GM19455 (cell line): ENCODE measurements around the gene P2RX3.
"Not testable (repeated sequence)": the region's sequence is repeated elsewhere in the genome, so short reads cannot be mapped to it uniquely, and the experiment has no call there.

Experiments used
- ATAC-seq: cut with Tn5 transposase; IDR thresholded peaks from one replicate; pipeline ENCODE4 v1.9.1; 2021; ENCODE audit not compliant: unreplicated experiment

P2RX3 gene

GRCh38 chr11:57395905-57396623, 57.9 kb downstream of the P2RX3 start:
- ATAC-seq = no peak

GRCh38 chr11:57396744-57397143, 58.6 kb downstream of the P2RX3 start:
- no peak for ATAC-seq

GRCh38 chr11:57397394-57397990, 59.3 kb downstream of the P2RX3 start:
- no peak for ATAC-seq

DNA sequence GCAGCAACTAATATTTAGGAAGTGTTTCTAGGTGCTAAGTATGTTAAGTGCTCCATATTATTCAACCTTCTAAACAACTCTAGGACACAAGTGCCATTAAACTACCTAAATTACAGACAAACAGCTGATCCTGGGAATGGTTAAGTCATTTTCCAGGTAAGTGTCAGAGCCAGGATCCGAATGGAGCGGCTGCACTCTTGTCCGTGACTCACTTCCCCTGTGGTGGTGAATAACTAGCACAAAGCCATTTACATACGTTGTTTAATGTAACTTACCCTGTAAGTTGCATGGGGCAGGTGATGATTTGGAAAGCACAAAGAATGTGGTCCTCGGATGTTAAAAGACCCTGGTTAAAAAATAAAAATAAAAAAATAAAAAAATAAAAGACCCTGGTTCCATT, 61.1 kb downstream of the P2RX3 start:
- no peak for ATAC-seq

- no peak for ATAC-seq
Observed at GRCh38 chr11:57399972-57400578, 61.9 kb downstream of the P2RX3 start.

GRCh38 chr11:57402188-57403002, 64.2 kb downstream of the P2RX3 start:
- no peak for ATAC-seq

DNA sequence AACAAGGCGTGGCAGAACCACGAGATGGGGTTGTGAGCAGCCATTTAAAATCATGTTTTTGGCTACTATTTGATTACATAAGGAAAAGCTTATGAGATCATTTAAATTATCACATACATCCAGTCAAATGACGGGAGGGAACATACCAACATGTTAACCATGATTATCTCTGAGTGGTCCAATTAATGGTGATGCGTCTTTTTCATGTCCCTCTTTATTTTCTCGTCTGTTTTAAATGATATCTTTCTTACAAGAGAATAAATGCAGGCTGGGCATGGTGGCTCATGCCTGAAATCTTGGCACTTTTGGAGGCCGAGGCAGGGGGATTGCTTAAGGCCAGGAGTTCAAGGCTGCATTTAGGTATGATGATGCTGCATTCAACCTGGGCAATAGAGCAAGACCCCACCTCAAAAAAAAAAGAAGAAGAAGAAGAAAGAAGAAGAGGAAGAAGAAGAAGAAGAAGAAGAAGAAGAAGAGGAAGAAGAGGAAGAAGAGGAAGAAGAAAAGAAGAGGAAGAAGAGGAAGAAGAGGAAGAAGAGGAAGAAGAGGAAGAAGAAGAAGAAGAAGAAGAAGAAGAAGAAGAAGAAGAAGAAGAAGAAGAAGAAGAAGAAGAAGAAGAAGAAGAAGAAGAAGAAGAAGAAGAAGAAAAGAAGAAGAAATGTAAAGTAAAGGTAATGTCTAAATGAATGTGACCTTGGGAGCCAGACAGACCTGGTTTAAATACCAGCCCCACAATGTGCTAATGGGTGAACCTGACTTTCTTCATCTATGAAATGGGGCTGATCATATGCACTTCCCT, 65.0 kb downstream of the P2RX3 start:
- ATAC-seq = not testable (repeated sequence)

DNA sequence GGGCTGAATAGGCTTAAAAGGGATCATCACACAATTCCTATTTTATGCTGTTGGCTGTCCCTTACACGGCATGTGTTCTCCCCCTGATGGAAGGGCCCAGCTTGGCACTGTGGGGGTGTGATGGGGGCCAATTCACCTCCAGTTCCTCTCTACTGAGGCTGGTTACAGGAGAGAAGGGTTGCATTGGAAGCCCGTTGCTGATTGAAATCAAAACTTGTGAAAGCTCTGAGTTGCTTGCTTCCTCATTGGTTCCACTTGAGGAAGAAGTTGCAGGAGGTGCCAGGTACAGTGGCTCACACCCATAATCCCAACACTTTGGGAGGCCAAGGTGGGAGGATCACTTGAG, 65.6 kb downstream of the P2RX3 start:
- no peak for ATAC-seq

DNA sequence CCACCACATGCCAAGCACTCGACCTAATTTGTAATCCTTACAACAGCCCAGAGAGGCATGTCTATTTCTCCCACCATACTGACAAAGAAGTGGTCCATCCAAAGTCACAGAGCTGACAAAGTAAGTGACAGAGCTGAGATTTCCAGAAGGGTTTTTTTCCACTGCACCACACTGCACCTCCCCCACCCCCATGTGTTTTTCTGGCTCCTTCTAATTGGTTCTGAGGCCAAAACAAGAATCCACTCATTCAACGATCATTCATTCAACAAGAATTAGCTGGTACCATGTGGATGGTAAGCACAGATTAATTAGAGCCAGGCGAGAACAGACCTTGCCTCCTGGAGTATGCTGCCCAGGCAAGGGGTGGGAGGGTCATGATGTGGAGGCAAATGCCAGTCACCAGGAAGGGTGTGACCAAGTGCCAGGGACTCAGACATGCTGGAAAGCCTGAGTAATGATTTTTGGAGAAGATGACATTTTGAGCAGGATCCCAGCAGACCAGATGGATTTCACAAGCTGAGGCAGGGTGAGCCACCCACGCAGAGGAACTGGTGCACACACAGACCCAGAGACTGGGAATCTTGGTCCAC, 67.2 kb downstream of the P2RX3 start:
- ATAC-seq = no peak

- ATAC-seq = peak; percentile 55
Observed at GRCh38 chr11:57406337-57406904, 68.3 kb downstream of the P2RX3 start.

DNA sequence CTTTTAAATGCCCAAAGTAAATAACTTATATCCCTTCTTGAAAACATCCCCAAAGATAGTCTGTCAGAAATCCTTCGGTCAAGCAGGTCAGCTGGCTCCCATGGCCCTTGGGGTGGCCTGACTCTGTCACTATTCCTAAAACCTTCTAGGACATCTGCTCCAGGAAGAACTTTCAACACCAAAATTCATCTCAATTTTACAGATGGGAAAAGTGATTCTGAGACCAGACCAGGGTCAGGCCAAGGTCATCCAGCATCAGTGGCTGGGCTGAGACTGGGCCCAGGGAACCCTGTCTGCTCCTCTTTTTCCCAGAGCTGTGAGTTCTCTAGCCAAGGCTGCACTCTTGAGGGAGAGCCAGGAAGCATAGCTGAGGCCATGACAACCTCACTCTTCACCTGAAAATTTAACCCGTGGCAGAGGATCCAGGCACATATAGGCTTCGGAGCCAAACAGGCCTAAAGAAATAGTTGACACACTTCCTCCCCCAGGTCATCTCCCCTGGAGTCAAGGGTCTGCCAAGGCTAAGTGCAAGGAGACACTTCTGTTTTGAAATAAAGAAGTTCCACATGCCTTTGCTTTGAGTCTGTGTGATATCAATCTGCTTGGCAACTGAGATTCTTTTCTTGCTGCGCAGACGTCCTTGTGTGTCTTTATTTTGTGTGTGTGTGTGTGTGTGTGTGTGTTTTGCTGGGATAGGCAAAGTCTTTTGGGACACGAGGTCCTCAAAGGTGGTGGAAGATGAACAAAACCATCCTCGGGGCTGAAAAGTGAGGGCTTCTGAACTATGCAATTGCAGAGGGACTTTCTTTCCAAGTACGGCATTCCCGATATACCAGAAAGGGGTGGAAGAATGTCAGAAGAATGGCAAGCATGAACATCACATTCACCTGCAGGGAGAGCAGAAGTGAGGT, 69.1 kb downstream of the P2RX3 start:
- no peak for ATAC-seq

GRCh38 chr11:57407941-57408475, 69.9 kb downstream of the P2RX3 start:
- ATAC-seq = no peak

DNA sequence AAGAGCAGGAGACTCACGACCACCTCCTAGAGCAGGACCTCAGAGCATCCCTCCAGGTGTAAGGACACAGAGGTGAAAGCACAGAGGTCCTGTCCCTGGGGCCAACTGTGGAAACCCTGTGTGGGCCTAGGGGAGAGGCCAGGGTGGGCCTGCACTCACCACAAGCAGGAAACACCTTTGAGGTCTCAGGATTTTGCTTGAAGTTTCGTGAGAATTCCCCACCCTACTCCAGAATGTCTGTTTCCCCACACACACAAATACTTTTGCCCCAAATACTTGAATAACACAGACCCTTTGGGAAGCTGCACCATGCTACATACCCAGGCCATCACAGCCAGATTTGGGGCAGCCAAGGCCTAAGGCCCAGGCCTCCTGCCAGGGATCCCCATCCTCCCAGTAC, 70.6 kb downstream of the P2RX3 start:
- no peak for ATAC-seq

DNA sequence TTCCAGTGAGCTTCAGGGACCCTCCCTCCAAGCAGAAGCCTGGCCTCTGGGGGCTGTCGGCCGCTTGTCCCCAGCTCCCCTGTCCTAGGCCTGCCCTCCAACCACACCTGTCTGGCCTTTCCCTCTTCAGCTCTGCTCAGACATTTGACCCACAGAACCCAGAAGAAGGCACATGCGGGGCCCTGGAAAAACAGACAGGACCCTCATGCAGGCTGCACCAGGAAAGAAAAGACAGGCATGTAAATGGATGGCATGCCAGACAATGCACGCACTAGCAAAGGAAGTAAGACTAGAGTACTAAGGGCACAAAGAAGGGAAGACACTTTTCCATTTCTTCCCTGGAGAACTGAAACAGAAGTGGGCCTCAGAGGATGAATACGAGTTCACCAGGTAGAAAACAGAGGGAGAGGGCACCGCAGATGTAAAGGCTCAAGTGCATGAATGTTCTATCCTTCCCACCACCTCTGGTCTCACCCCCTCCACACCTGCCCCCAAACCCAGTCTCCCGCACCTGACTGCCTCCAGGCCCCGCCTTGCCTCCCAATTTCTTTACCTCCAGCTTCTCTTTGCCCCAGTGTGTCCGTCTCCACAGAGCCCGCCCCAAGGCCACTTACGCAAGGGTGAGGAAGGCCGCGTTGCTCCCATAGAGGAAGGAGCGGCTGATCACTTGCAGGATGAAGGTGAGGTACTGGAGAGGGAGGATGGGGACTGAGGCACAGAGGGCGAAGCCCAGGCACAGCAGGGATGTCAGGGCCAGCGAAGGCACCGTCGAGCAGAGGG, 71.4 kb downstream of the P2RX3 start:
- no peak for ATAC-seq

- no peak for ATAC-seq
Observed at GRCh38 chr11:57410287-57410686, 72.1 kb downstream of the P2RX3 start.

DNA sequence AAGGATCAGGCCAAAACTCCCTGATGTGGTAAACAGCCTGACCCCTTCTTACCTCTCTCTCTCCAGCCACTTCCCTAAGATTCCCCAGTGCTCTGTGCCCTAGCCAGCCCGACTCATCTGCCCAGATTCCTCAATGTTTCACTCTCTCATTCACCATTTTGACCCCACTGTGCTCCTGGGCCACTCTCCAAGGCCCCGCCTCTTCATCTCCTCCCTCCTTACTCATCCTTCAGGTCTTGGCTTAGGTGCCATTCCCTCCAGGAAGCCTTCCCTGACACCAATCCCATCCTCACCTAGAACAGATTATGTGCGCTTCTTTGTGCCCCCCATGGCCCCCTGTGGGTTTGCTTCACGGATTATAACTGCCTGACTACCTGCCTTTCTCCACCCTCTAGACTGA, 75.5 kb downstream of the P2RX3 start:
- ATAC-seq = no peak

DNA sequence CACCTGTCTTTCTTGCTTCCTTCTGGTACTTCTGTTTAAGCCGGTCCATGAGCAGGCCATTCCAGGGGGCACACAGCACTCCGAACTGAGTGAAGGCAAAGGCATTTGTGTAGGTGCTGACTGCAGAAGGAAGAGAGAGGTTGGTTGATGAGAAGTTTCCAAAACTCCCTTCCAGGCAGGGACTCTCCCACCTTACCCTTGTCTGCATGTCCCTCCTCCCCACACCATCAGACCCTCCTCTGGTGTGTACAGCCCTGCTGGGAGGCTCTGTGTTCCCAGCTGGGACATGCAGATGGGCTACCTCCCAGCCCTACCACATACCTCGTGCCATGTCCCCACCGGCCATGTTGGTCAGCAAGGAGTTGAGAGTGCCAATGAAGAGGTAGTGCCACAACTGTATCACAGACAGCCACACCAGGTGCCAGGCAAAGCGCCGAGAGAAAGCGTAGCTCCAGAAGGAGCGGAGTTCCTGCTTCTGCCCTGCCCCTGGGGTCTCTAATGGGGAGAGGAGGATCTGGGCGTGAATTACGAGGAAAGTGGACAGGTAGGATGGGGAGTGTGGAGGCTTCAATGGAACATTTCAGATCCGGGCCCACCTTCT, 76.6 kb downstream of the P2RX3 start:
- no peak for ATAC-seq

GRCh38 chr11:57416436-57416835, 78.3 kb downstream of the P2RX3 start:
- ATAC-seq = no peak
